Stimulated activated CD8-positive, alpha-beta memory T cell treated with anti-CD3 and anti-CD28 coated beads, Interleukin-7, amount 100 ng/mL, for 1 hour (primary cell): ENCODE results near the gene CCDC73.
A peak's percentile ranks its signal among the peaks of the same experiment; 100 is the strongest.
"Not testable (repeated sequence)": the region's sequence is repeated elsewhere in the genome, so short reads cannot be mapped to it uniquely, and the experiment has no call there.

Experiments used
- DNase-seq, 2 donors: peaks; one replicate each; pipeline ENCODE4 v3.0.0-alpha.2; 2020; ENCODE audit warnings: low read depth in 2 of 2

CCDC73 gene

DNA sequence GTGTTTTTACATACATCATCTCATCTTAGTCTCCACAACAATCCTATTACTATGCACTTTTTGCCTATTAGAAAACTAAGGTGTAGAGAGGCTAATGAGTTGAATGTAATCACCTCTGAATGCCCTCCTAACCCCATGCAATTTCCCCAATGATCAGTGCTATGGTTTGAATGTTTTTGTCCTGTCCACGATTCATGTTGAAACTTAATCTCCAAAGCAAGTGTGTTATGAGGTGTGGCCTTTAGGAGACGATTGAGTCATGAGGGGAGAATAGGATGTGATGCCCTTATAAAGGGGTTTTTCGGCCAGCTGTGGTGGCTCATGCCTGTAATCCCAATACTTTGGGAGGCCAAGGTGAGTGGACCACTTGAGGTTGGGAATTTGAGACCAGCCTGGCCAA lies 2.0 kb upstream of the CCDC73 start:
- no peak for DNase-seq

DNA sequence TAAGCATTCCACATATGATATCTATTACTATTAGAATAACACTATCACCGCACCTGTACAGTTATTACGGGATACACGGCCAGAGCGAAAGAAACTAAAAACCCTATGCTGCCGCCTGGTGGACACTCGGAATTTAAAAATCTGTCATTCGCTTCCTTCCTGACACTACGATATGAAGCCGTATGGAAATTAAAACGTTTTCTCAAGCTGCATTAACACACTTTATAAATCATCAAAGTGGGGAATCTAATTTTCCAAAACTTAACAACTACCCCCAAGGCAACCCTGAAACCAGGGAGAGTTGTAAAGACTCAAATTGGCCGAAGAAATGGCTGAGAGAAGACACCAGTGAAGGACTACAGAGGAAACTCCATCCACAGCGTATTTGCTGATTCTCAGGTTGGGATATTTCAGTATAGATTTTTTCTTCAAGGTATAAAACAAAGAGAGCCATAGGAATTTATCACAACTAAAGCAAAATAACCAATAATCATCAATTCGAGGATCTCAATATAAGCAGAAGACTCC lies 1.4 kb downstream of the CCDC73 start:
- DNase-seq: peak; percentile 26 to 41

DNA sequence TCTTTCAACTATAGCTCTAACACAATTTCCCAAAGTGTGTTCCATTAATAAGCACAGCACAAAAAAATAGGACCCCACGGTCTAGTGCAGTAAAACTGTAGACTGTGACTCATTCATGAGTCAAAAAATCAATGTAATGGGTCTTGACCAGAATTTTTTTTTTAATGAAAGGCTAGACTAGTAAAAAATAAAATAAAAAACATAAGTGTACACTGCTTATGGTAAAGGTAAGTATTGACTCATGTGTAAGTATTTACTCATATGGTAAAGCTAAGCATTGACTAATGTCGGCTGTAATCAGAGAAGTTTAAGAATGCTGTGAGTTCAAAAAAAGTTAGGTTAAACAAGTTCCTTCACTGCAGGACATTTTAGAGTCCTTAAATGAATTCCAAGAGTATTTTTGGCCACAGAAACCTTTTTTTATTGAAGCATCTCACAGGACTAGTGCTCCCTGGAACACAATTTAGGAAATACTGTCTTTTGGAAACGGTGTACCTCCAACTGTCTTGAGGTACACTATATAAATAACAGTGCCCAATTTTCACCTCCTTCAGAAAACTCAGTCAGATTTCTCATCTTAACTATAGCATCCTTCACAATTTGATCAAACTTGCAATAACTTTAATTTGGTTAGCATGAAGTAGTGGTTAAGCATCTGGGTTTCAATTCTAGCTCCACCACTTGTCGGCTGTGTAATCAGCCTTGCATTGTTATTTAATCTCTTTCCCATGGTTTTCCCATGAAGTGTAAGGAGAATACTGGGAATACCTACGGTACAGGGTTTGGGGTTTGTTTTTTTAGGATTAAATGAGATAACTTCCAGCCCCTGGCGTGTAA lies 2.1 kb downstream of the CCDC73 start:
- DNase-seq: no peak

DNA sequence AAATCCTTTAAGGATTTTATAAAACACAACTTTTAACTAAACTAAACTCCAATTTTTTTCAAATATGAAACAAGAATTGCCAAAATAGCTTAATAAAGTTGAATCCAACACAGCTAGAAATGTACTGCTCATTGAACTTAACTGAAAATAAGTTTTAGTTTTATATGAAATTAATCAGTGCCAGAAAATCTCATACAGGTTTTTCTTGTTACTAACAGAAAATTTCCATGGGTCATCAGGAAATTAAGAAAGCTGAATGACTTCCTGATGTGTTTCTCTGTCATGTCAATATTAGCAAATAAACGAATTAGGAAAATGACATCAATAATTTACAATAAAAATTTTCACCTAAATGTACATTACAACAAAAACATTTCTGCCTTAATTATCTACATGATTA lies 3.5 kb downstream of the CCDC73 start:
- DNase-seq: no peak

DNA sequence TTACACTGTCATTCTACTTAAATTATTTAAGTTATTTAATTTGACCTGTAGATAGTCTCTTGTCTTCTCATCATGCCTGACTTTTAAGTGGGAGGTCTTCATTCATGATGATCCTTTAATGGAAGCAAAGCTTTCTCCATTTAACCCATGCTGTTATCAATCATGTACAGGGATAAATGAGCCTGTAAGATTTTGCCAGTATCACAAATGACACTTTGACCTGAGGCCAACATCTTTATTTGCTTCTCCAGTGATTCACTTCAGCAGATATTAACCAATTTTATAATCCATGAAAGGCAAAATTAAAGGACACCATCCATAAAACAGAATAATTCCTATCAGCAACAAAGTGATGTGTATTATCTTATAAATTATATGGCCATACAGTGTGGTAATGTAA lies 7.7 kb downstream of the CCDC73 start:
- no peak for DNase-seq

DNA sequence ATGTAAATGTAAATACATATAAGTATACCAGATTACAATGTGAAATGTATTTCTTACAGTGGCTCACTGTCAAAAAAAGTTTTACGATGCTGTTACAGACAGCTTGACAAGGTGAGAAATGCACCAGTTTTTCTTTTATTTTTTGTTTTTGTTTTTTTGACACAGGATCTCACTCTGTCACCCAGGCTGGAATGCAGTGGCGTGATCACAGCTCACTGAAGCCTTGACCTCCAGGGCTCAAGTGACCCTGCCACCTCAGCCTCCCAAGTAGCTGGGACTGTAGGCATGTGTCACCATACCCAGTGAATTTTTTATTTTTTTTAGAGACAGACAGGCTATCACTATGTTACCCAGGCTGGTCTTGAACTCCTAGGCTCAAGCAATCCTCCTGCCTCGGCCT lies 9.2 kb downstream of the CCDC73 start:
- no peak for DNase-seq

DNA sequence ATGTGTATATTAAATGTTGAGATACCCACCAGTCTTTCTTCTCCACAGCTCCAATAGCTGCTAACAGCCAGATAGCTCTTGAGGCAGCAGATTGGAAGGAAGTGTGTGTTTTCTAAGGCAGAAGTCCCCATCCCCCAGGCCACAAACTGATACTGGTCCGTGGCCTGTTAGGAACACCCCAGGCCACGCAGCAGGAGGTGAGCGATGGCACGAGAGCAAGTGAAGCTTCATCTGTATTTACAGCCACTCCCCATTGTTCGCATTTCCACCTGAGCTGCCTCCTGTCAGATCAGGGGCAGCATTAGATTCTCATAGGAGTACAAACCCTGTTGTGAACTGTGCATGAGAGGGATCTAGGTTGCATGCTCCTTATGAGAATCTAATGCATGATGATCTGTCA lies 12.7 kb downstream of the CCDC73 start:
- DNase-seq: no peak

DNA sequence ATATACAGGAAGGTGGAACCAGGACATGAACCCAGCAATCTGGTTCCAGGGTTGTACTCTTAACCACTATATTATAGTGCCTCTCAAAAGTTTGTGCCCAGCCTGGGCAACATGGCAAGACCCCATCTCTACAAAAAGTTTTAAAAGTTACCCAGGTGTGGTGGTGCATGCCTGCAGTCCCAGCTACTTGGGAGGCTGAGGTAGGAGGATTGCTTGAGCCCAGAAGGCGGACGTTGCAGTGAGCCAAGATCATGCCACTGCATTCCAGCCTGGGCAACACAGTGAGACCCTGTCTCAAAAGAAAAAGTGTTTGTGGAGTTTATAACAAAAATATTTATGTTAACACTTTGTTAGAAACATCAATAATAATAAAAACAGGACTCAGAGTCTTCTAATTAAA lies 13.6 kb downstream of the CCDC73 start:
- DNase-seq: not testable (repeated sequence)

DNA sequence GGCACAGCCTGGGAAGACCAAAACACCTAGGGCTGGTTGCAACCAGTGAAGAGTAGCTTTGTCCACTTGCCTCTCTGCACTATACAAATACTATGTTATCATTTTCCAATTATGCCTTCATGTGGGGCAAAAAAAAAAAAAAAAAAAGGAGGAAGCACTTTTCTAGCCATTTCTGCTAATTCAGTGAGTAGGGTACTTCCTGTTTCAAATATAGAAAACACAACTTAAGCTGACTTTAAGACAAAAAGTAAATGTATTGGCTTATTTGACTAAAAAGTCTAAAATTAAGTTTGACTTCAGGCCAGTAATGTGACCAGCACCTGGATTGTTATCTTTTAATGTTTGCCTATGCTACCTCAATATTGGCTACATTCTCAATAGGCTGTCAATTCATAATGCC lies 15.3 kb downstream of the CCDC73 start:
- DNase-seq: no peak

DNA sequence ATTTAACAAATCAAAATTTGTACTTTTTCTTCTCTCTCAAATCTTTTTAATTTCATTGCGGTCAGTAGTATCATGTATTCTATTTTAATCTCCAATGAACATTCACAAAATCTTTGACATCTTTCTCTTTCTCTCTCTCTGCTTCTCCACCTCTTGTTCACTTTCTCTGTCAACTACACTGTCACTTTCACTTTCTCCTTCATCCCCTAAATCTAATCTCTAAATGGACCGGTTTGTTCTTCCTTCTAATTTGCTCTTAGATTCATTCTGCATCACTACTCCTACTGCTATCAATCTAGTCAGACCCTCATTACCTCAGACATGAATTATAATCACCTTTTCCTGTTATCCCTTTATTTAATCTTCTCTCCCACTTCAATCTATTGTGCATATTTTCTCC lies 18.6 kb downstream of the CCDC73 start:
- no peak for DNase-seq

DNA sequence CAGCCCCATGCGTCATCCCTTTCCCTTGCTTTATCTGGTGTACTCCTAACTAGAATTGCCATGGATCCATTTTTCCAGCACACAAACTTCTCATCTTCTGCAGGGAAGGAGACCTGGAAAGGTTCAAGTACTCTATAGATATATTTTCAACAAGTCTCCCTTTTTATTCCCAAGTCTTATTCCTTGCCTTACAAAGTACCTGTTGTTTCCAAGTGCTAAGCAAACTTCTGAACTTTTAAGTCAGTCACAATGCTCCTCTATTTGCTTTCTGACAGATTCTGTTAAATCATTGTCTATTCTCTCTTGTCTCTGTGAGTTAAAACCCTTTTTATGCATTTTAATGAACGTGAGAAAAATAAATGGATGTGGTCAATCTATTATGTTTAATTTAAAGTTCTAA lies 20.4 kb downstream of the CCDC73 start:
- no peak for DNase-seq

DNA sequence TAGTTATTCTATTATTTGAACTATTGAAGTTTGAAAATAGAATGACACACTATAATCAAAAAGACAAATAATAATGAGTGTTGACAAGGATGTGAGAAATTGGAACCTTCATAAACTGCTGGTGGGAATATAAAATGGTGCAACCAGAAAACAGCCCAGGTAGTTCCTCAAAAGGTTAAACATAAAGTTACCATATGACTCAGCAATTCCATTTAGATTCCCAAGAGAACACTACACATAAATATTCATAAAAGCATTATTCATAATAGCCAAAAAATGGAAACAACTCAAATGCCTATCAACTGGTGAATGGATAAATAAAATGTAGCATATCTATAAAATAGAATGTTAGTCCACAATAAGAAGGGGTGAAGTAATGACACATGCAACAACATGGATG lies 21.7 kb downstream of the CCDC73 start:
- no peak for DNase-seq

DNA sequence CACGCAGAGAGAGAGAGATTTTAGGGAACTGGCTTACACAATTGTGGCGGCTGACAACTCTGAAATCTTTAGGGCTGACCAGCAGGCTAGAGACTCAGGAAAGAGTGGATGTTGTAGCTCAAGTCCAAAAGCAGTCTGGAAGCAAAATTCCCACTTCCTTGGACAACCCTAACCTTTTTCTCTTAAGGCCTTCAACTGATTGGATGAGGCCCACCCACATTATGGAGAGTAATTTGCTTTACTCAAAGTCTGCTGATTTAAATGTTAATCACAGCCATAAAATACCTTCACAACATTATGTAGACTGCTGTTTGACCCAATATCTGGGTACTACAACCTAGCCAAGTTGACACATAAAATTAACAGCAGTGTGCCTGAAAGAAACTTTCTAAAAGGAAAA lies 32.7 kb downstream of the CCDC73 start:
- not testable (repeated sequence) for DNase-seq

DNA sequence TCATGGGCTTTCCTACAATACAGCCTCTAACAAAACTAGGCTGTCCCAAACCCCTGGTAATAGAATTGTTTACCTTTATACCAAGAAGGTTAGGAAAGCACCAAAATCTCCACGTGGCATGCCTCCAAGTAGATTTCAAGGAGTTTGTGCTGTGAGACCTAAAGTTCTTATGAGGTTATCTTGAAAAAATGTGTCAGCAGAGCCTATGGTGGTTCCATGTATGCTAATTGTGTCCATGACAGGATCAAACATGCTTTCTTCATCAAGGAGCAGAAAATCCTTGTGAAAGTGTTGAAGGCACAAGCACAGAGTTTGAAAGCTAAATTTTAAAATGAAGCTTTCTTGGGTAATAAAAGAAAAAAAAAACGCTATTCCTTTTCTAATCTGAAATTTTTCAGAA lies 36.2 kb downstream of the CCDC73 start:
- DNase-seq: no peak

DNA sequence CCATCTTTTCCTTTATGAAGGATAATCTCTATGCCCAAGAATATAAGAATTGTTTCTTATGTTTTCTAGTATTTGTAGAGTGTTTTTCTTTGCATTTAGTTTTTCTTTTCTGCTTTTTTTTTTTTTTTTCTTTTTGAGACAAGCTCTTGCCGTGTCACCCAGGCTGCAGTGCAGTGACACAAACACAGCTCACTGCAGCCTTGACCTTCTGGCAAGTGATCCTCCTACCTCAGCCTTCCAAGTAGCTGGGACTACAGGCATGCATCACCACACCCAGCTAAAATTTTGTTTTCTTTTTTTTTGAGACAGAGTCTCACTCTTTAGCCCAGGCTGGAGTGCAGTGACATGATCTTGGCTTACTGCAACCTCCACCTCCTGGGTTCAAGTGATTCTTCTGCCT lies 41.3 kb downstream of the CCDC73 start:
- DNase-seq: not testable (repeated sequence)

DNA sequence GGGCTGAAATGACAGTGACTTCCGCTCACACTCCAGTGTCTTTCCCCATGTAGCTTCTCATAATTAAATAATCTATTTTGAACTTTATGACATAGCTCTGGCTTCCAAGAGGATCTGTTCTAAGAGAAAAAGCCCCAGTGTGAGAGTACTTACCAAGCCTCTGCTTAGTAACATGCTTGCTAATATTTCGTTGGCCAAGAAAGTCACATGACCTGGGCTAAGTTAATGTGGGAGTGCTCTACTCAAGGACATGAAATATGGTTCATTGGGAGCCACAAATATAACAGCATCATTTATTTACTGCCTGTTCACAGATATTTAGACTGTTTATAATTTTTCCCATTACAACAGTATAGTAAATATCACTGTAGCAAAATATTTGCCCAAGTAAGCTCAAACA lies 42.5 kb downstream of the CCDC73 start:
- no peak for DNase-seq

DNA sequence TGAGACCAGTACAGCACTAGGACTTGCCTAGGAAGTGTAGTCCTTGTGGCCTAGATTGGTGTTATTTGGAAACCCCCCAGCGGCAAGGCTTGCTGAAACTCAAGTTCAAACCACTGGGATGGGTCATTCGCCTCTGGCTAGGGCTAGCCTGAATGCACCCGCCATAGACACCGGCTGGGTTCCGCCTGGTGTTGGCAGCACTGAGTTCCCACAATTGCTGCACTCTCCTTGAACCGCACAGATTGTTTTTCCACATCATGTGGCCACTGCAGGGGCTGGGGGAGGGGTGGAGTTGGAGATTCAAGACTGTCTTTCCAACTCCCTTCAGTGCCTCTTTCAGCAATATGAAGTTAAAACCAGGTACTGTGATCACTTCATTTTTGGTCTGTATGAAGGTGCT lies 43.1 kb downstream of the CCDC73 start:
- DNase-seq: no peak

DNA sequence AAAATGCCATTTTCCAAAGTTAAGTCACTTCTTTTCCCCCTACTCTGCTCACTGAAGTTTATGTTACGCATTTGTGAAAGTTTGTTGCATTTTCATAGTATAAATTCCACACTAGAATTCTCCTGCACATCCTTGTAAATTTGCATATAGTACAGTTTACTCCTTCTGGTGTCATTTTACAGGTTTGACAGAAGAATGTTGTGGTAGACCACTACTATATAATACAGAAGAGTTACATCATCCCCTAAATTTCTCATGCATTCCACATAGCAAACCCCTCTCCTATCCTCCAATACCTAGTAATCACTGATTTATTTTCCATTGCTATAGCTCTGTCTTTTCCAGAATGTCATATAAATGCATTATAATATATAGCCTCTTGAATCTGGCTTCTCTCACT lies 64.5 kb downstream of the CCDC73 start:
- no peak for DNase-seq

DNA sequence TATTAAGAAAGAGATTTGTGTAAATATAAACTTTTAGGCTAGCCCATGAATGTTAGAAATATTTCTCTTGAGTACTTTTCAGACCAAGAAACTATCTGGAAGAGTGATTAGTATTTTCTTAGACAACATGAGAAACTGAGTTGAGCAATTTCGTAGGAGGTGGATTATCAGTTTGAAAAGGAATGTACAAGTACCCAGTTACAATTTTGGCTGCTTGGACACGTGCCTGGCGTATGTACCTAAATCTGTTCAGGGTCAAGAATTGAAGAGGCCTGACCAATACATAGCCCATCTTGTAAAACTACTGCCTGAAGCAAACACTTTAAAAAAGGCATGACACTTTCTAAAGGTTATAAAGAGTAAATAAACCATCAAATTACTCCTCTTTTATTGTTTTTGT lies 71.1 kb downstream of the CCDC73 start:
- no peak for DNase-seq

DNA sequence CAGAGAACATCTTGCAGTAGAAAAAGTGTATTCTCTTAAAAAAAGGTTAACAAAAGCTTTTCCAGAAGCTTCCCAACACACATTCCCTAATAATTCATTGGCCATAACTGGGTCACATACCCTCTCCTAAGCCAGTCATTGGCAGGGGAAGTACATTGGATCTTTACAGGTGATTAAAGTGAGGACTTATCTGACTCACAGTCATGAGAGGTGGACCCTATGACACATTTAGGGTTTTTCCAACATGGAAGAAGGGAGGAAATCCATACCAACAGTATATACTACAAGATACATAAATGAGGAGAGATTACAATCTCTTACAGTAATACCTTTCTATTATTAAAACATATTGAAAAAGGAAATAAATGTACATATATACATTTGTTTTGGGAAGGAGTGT lies 72.2 kb downstream of the CCDC73 start:
- DNase-seq: no peak

DNA sequence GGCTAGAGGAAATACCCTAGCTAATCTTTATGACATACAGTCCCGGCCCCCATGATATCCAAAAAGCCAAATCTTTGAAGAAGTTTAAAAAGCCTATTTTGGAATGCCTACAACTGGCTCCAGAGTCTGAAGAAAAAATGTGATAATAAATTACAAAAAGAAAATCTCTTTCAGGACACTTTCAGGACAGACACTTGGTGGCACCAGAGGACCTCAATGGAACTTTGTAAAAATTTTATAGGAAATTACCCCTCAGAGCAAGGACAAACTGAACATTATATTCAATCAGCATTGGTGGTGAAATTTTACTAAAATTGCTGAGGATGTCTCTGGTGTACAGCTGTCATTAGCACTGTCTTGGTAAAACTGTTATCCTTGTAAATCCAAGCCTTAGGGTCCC lies 81.0 kb downstream of the CCDC73 start:
- no peak for DNase-seq

DNA sequence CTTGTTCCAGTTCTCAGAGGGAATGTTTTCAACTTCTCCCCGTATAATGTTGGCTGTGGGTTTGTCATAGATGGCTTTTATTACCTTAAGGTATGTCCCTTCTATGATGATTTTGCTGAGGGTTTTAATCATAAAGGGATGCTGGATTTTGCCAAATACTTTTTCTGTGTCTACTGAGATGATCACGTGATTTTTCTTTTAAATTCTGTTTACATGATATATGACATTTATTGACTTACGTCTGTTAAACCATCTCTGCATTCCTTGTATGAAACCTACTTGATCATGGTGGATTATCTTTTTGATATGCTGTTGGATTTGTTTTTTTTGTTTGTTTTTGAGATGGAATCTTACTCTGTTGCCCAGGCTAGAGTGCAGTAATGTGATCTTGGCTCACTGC lies 85.5 kb downstream of the CCDC73 start:
- not testable (repeated sequence) for DNase-seq

DNA sequence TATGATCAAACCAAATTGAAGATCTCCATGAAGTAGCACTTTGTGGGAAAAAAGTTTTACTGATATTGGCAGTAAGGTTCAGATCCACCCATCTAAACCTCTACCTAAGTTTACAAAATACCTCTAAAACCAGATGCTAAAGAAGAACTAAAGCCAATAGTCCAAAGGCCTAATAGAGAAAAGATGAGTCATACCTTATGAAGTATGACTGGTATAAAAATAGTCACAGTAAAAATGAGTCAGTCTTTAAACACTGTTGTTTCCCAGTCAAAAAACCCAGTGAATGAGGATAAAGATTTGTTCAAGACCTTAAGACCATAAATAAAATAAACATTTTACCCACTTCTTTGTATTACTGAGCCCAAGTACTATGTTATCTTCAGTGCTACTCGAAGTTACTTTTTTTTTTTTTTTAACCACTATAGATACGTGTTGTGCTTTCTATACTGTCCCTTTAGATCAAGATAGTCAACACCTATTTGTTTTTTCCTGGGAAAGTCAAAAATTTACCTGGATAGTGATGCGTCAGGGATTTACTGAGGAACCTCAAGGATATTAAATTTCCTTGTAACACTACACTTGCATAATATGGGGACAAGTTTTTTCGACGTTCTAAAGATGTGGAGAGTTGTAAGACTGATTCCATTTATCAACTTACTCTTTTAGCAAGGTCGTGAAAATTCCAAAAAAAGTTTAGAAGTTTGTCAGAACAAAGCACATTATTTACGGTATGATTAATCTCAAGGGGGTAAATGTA lies 87.3 kb downstream of the CCDC73 start:
- DNase-seq: no peak
